NCI-H82 treated with DMSO at 0.1 percent for 48 hours (cell line): Measurements from ENCODE around the gene FAM78B.

Source experiments
- DNase-seq: peaks from one replicate; lab custom pipeline; 2025; ENCODE audit not compliant: unreplicated experiment; lab: John Stamatoyannopoulos, UW

Gene FAM78B

DNA sequence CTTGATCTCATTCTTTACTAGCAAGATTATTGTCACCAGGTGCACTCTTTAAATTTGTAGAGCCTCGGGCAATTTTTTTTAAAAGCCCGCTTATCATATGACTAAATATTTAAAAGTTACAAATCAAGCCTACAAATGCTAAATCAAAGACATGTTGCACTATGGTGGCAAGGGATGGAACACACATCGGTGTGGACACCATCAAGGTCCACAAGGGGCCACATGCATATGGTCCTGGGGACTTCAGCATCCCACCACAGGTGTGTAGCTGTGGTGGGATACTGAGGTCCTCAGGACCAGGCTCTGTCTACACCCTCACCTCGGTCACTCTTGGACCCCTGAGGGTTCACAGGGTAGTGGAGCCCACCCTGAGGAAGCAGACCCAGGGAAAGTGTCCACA lies 45.8 kb downstream of the FAM78B start:
- no peak for DNase-seq

DNA sequence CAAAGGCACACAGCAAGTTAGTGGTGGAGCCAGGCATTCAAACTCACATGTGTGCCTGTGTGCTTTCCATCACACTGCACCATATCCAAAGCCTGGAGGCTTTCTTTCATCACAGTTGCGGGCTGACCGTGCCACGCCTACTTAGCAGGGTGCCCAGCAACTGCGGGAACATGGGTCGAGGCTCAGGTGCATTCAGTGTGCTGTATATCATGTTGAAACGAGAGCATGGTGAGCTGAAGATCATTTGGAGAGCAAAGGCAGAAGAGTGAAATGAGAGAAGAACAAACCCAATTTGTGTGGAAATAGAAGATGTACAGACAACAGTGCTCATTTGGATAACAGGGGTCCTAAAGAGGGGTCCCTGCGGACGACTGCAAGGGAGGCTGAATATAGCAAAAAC lies 46.5 kb downstream of the FAM78B start:
- DNase-seq = no peak

DNA sequence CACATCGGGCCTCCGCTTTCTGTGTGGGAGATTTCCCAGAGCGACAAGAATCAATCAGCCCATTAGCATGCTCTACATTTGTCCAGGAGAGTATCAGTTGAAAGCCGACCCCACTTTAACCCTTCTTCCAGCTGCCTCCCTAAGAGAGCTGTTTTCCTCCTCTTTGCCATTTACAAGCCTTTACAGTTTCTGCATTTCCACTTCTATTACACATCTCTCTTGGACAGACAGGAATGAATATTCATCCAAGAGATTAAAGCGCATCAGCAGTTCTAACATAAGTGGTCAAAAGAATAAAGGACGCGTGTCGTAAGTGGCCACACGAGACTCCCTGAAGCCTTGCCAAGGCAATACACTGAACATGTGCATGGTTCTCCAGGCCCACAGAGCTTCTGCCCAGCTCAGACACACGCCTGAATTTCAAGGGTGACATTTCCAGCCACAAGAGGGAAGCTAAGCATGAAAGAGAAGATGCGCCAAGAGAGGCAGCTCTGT lies 47.3 kb downstream of the FAM78B start:
- DNase-seq = no peak

DNA sequence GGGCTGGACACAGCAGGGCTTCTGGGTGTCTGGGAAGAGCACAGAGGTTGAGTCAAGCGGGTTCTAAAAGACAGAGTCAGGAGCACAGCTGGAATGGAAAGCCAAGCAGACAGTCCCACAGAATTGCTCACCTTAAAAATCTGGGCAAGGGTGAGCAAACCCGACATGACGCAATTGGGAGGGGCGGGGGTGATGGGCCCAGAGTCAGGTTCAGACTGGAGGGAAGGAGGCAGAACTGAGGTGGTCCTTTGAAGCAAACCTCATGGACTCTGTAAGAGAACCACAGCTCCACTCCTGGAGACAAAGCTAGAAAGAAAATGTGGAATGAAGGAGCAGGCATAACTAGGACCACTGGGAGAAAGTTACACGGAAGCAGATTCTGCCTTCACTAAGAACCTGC lies 49.0 kb downstream of the FAM78B start:
- no peak for DNase-seq

DNA sequence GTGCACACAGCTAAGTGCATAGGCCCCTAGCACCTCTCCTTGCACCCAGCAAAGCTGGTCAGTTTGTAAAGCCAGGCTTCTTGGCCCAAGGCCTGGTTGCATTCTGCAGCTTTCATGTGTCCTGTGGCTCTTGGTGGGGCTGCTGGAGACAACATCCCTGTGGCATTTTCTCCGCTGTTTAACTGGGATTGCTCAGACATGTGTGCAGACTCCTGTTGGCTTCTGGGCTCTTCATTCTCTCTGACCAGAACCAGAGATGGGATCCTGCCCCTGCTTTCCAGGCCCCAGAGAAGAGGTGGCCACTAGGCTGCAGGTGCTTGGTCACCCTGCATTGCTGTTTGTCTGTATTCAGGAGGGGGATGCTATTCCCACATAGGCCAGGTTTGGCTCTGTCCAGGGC lies 50.8 kb downstream of the FAM78B start:
- no peak for DNase-seq

DNA sequence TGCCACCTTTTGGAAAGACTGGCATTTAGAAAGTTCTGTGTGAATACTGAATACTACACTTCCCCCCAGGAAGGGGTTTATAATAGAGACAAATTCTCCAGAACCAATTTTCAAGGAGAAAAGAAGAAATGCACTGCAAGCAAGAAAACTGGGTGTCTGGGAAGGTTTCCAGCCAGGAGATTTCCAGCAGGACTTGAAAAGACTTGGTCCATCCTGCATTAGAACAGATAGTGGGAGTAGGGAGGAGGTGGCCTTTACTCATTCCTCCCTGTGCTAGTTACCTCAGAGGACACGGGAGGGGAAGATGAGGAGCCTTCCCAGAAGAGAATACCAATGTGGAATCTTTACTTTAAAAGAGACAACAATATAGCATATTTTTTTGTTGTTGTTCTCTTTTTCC lies 52.4 kb downstream of the FAM78B start:
- no peak for DNase-seq

DNA sequence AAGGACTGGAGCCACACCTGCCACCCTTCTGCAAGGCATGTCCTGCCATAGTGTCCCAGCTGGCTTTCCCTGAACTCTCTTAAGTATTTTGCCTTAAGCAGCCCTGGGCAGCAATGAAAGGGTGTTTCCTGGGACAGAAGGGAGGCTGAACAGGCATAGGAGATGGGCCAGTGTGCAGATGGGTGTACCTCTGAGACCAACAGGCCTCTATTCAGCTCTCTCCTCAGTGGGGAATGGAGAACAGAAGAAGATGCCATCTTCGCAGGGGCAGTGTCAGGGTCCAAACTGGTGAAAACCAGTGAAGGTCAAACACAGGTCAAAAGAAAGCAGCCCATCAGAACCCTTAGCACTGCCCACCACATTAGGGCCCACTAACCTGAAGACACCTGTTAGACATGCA lies 53.2 kb downstream of the FAM78B start:
- DNase-seq = no peak

DNA sequence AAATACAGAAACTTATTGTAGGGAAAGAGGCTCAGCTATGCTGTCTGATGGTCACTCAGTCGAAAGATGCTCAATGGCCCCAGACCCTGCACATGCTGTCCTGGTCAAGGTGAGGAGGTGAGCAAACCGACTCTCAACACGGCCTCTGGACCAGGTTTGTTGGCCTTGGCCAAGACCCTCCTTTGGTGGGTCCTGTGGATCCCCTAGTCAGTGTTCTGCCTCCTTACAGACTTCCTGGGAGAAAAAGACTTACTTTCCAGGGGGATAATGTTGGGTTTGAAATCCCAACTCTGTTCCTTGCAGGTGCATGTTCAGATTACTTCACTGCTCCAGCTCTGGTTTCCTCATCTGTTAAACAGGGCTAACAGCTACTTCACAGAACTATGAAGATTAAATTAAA lies 53.8 kb downstream of the FAM78B start:
- DNase-seq = no peak

DNA sequence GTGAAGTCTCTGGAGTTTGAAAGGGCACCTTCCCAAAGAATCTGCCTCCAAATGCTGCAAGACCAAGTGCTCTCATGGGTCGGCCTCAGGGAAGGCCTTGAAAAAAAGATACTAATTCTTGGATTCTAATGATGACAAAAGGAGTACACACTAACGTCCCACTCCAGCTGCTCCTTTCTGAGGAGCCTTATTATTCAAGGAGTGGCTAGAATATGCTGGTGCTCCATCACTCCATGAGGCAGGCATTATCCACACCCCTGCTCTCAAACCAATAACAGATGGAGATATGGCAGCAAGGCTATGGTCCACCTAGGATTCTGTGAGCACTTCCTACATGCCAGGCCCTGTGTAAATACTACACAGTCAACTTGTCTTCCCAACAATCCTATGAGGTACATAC lies 54.4 kb downstream of the FAM78B start:
- DNase-seq = no peak

DNA sequence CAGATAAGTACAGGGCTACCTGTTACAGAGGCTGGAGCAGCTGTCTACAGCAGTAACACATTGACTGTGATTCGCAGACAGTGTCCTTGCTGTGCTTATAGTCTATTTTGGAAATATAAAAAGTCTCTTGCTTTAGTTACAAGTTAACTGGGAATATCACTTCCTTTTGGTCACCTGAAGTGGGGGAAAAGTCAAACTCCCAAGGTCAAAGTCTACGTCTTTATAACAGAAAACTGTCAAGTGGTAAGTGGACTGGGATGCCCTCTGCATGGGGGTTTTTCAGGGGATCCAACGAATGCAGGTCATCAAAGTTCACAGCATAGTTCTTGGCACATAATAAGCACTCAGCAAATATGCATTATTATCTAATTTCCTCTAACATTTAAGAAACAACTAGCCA lies 55.4 kb downstream of the FAM78B start:
- DNase-seq = no peak

DNA sequence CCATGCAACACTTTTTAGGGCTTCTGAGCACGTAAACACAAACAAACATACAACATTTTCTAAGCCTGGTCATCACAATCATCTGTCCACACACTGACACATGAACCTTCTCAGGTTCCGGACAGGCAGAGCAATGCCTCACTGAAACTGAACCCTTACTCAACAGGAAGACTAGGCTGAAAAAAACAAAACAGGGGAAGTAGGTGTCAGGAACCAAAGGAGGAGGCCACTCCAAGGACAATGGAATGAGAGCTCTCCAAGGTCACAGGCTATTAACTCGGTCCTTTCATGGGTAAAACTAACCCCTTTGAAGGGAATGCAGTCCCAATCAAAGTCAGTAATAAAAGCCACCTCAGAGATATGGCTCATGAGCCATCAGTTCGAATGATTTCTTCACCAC lies 76.6 kb downstream of the FAM78B start:
- DNase-seq = no peak

DNA sequence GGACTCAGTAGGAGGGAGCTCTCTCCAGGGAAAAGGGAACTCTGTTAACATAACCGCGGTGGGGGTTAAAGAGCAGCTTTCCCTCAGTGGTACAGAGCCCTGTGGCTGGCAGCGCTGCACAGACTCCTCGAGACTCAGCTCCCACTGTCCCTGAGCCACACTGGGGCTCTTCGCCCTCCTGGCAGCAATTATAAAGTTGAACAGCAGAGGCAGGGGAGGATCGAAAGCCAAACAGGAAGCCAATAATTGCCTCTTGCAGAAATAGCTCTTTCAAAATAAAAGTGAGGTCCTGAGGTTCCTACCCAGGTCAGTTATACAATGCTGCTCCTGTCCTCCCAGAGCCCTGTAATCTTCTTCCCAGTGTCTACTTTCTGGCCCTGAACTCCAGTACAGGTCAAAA lies 77.0 kb downstream of the FAM78B start:
- DNase-seq = no peak

DNA sequence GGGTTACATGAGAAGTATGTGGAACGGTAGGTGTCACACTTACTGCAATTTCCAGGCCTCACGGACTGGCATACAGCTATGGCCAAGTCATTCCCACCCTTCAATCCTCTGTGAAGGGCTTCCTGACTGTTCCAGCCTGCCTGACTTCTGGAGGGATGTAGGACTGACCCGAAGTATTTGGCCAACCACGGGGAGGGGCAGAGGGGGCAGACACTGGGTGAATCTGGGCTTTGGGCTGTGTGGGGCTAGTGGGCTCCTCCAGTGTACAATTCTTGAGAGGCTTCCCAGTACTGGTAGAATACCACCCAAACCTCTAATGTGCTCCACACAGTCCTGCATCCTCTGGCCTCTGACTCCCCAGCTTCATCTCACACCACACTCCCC lies 78.2 kb downstream of the FAM78B start:
- no peak for DNase-seq

DNA sequence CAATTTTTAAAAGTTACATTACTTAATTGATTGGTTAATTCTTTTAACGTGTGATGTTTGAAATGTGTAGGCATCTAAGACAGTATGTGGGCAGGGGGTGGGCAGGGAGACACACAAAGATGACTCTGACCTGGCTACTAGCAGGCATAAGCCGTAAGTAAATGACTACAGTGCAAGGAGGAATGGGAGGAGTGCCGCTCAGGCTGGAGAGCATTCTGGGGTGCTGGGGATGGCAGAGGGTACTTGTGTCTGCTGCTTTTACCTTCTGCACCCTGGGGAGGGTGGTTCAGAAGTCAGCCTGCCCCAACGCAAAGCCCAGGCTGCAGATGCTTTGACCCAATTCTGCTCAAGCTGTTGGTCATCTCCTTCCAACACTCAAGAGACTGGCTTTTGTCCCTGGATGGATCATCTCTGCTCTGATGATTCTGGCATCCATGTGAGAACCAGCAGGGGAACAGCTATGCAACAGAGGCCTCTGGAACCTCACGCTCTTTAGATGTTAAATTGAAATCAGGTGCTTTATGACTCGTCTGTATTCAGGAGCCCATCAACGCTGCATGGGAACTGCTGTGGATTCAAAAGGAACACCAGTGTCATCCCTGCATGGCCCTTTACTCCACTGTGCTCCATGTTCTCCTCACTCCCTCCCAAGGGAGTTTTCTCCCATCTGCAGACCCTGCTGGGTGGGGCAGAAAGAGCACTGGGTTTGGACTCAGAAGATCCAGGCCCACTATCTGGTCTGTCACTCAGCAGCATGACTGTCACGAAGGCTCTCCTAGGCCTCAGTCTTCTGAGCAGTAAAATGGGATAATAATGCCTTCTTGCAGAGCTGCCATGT lies 78.8 kb downstream of the FAM78B start:
- DNase-seq = no peak

DNA sequence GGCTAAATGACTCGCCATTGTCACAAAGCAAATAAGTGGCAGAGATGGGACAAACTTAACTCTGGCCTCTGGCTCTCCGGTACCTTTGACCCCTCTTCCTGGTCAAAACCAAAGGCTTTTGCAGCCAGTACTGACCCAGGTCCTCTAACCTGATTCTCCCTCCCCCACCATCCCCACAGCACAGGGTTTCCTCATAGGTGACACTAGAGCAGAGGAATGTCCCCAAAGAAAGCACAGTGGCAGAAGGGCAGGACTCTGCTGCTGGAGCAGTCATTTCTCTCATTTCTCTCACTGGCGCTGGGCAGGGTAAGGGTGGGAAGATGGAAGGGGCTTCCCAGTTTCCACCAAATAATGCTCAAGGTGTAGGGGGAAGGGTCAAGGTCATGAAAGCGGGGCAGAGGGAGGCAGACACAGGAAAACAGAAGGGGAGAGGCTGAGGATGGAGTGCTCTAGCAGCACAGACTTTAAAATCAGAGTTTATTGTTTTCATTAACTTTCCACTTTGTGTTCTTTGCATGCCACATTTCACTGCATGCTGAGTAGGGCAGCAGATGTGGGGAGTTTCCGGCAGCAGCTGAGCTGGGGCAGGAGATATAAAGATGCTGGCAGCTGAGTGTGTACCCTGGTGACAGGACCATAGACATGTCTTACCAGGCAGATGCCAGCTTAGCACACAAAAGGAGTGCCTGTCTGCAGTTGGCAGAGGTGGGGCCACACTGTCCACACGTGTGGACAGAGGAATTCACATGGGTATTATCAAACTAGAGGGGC lies 80.5 kb downstream of the FAM78B start:
- no peak for DNase-seq

DNA sequence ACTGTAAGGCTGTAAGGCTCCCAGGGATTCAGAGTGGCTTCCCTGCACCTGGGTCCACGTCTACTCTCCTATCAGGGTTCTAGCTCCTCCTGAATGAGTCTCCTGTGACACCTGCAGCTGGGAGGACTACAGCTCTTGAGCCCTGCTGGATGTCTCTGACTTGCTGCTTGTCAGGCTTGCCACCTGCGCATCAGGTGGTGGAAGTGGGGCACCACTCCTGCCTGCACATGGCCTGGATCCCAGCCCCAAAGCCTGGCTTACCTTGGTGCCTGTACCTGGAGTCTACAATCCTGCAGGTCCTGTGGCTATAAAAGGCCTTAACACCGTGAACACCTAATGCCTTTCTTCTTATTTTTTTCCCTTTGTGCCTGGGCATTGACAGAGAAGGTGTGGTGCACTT lies 82.2 kb downstream of the FAM78B start:
- no peak for DNase-seq

DNA sequence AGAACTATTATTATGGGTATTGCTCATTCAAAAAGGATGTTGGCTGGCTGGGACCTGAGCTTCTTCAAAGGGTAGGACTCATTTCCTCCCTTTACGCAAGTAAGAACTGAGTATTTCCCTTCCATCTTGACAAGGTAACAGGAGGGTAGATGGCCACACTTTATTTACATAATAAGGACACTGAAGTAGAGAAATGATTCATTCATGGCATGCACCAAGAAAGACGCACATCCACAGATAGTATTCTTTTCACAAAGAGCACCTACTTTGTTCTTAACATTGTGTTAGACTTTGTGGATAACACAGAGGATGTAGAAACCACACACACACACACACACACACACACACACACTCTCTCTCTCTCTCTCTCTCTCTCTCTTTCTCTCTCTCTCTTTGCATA lies 82.9 kb downstream of the FAM78B start:
- no peak for DNase-seq

DNA sequence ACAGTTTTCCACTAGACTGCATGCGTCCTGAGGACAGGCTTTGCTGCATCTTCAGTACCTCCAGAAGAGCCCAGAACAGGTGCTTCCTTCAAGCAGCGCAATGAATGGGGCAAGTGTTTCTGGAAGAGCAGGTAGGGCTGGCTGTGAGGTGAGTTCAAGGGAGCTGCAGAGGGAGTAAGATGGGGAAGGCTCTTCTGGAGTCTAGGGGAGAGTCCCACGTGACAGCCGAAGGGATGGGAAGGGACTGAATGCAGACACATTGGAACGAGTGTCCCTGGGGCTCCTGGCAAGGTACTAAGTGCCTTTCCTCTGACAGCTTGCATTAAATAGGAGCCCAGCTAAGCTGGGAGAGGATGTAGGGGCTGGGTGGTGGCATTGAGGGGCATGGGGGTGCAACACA lies 84.2 kb downstream of the FAM78B start:
- no peak for DNase-seq

DNA sequence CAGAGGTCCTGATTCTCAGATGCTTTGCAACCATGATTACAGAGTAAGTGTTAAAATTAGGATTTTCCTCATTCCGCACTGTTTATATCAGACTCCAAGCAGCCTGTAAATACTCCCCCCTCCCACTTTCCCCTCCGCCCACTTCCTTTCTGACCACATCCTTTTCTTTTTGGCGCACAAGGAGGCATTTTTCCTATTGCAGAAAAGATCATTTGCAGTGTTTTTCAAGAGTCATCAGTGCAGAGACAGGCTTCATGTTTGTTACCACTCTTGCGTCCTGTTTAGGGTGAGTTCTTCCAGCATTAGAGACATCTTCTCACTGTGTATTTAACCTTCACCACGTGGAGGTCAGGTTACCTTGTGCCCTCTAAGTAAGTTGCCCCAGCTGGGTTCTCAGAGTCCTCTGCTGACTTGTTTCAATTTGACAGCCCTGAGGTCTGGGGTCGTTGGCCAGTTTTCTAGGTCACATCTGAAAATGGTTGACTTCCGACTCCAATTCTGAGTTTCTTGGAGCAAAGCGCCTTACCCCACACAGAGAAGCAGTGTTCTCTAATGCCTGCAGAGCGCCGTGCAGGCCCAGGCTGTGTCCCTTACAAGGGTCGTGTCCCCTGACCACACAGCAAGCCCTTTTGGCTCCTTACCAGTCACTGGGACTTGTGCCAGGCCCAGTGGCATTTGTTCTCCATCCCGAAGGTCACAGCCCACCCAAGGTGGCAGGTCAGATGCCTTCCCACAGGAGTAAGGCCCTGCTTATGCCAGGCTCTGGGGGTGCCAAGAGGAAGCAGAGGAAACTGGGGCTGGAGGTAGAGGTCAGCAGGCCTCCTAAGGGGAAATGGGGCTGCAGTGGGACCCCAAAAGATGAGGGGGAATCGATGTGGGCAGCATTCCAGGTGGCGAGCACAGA lies 85.6 kb downstream of the FAM78B start:
- no peak for DNase-seq

DNA sequence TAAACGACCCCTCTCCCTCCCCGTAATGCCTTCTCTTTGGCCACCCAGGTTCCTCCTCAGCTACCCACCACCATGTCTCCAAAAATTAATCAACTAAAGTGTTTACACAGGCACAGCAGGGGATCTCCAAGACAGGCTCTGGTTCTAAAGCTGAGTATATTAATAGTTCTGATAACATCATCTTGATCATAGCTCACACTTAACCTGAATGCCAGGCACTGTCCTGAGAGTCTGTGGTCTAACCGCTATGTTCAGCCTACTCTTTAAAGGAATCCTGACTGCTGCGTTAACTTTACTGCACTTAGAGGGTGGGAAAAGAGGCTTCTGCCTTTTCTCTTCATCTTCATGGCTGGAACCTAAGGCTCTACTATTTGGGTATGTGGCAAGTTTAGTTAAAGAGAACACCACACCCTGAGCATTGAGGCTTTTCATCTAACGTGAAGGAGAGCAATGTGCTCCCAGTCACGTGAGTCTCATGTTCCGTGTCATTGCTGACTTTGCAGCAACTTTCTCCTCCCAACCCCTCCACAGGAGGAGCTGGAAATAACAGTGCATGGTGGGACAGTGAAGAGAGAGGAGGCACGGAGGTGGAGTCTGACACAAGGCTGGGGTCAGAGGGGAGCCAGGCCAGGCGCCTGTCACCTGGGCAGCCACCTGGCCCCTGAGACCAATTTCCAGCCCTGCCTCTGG lies 86.4 kb downstream of the FAM78B start:
- DNase-seq = no peak

DNA sequence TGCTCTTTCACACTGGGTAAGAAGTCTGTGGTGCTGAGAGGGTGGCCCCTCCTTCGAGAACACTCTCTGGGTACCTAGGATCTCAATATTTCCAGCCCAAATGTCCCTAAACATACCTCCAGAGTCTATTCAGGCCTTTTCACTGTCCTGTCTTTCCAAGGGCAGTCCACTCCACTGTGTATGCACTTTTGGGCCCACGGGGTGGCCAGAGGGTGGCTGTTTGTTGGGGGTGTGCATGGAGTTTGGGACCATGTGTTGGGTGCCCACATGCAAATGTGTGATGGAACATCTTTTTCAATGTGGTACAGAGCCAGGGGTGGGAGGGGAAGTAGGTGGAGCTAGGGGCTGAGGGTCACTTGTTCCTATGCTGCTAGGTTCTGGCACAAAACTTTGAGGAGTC lies 87.5 kb downstream of the FAM78B start:
- no peak for DNase-seq
